Trophoblast cell (in vitro differentiated cells and primary cell): Measurements from ENCODE around the gene RHO.

Experiments used
- DNase-seq, 2 donors: peaks; one replicate each; pipeline ENCODE4 v3.0.0-alpha.2; 2016
- H2AFZ ChIP-seq: 2 replicates; pipeline ENCODE4 v1.6.1; 2013; ENCODE audit warnings: low read length, moderate library complexity, mild to moderate bottlenecking; ENCODE audit not compliant: insufficient read depth, poor library complexity
- H2AK5ac ChIP-seq: 2 replicates; pipeline ENCODE4 v1.6.1; 2013; ENCODE audit warnings: mild to moderate bottlenecking, low read length
- H2BK120ac ChIP-seq: 2 replicates; pipeline ENCODE4 v1.6.1; 2013; ENCODE audit warnings: low read length, mild to moderate bottlenecking, moderate library complexity; ENCODE audit not compliant: insufficient read depth, poor library complexity
- H2BK12ac ChIP-seq: 2 replicates; pipeline ENCODE4 v1.6.1; 2013; ENCODE audit warnings: mild to moderate bottlenecking, low read length, moderate library complexity
- H2BK5ac ChIP-seq: 2 replicates; pipeline ENCODE4 v1.6.1; 2013; ENCODE audit warnings: low read length, low read depth, moderate library complexity, mild to moderate bottlenecking; ENCODE audit not compliant: poor library complexity
- H3K14ac ChIP-seq: 2 replicates; pipeline ENCODE4 v1.6.1; 2013; ENCODE audit warnings: mild to moderate bottlenecking, low read length
- H3K18ac ChIP-seq: 2 replicates; pipeline ENCODE4 v1.6.1; 2013; ENCODE audit warnings: mild to moderate bottlenecking, low read length
- H3K23ac ChIP-seq: 2 replicates; pipeline ENCODE4 v1.6.1; 2013; ENCODE audit warnings: low read length
- H3K27ac ChIP-seq: 2 replicates; pipeline ENCODE4 v1.5.1; 2013; ENCODE audit warnings: low read depth, mild to moderate bottlenecking, inconsistent platforms, low read length, moderate library complexity
- H3K27me3 ChIP-seq: 2 replicates; pipeline ENCODE4 v1.6.1; 2013; ENCODE audit warnings: inconsistent platforms, mild to moderate bottlenecking, low read length, moderate library complexity; ENCODE audit not compliant: insufficient read depth
- H3K36me3 ChIP-seq, 2 experiments: 1 replicate in 1 of 2; 2 replicates in 1 of 2; pipeline ENCODE4 v1.6.1; 2013; ENCODE audit warnings: low read length in 2 of 2, mild to moderate bottlenecking in 2 of 2, moderate library complexity in 1 of 2; ENCODE audit not compliant: insufficient read depth in 2 of 2, control insufficient read depth in 1 of 2
- H3K4ac ChIP-seq: 2 replicates; pipeline ENCODE4 v1.6.1; 2013; ENCODE audit warnings: low read depth, mild to moderate bottlenecking, low read length, moderate library complexity
- H3K4me1 ChIP-seq, 2 experiments: 1 replicate in 1 of 2; 2 replicates in 1 of 2; pipeline ENCODE4 v1.6.1; 2013; ENCODE audit warnings: low read length in 2 of 2, mild to moderate bottlenecking in 2 of 2, moderate library complexity in 1 of 2; ENCODE audit not compliant: insufficient read depth in 2 of 2, control insufficient read depth in 1 of 2
- H3K4me2 ChIP-seq: 2 replicates; pipeline ENCODE4 v1.6.1; 2013; ENCODE audit warnings: inconsistent platforms, mild to moderate bottlenecking, low read length, moderate library complexity
- H3K4me3 ChIP-seq: 2 replicates; pipeline ENCODE4 v1.5.1; 2013; ENCODE audit warnings: mild to moderate bottlenecking, low read depth, low read length, inconsistent platforms
- H3K79me1 ChIP-seq: one replicate; pipeline ENCODE4 v1.6.1; 2013; ENCODE audit warnings: low read length
- H3K79me2 ChIP-seq: 2 replicates; pipeline ENCODE4 v1.6.1; 2013; ENCODE audit warnings: low read length, mild to moderate bottlenecking; ENCODE audit not compliant: control insufficient read depth, insufficient read depth, poor library complexity
- H3K9ac ChIP-seq: 2 replicates; pipeline ENCODE4 v1.6.1; 2013; ENCODE audit warnings: mild to moderate bottlenecking, low read length
- H3K9me3 ChIP-seq: 2 replicates; pipeline ENCODE4 v1.6.1; 2013; ENCODE audit warnings: low read depth, mild to moderate bottlenecking, control low read depth, inconsistent platforms, low read length; ENCODE audit not compliant: insufficient read depth
- H4K12ac ChIP-seq: 2 replicates; pipeline ENCODE4 v1.6.1; 2013; ENCODE audit warnings: low read depth, mild to moderate bottlenecking, low read length, moderate library complexity
- H4K8ac ChIP-seq: 2 replicates; pipeline ENCODE4 v1.6.1; 2013; ENCODE audit warnings: low read depth, mild to moderate bottlenecking, low read length, moderate library complexity
- H4K91ac ChIP-seq: one replicate; pipeline ENCODE4 v1.6.1; 2013; ENCODE audit warnings: low read depth, mild to moderate bottlenecking, low read length, moderate library complexity
- WGBS: extraction: QIAGEN DNeasy Blood & Tissue Kit; methylation state at CpG from one replicate; pipeline ENCODE4 v1.1.7; 2013; ENCODE audit warnings: missing lambda C conversion rate; ENCODE audit not compliant: insufficient read length, insufficient coverage; ENCODE audit errors: extremely low coverage; 5-methylcytosine and 5-hydroxymethylcytosine counted together

RHO gene

DNA sequence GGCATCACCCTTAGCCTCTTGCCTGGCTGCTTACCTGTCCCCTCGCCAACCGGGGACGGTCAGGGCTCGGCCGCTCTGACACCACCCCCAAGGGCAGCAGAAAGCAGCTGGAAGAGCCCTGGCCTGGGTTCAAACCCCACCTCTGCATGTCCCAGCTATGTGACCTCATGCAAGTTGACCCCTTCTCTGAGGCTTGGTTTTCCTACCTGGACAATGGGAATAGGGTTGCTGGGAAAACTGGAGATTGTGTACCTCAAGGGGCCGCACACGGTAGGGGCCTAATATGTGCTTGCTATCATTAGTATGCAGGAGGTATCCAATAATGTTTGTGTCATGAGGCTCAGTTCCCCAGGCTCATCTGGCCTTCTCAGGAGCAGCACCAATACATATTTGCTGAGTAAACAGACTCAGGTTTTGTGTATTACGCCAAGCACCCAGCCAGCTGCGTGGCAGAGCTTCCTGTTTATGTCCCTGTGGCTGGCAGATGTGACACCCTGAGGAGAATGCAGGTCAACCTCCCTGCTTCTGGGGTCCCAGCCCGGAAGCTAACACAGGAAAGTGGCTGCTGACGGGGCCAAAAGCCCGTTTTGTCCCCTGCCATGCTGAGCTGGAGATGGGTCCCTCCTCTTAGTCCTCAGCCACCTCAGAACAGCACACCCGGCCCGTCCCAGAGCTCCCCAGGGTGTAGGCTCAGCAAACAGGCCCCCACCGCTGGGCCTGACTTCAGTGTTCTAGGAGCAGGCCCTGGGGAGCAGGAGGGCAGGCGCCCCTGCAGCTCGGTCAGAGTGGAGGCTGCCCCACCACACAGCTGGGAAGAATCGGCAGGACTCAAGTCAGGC is 48.3 kb downstream of the RHO start:
- Histone ChIP-seq H3K23ac (no peak overlapping the region), H3K9ac (no peak overlapping the region), H3K18ac (no peak overlapping the region), H3K4me3 (no peak overlapping the region), H3K9me3 (no peaks in the 10 kb centered on the region), H3K27ac (no peak overlapping the region), H3K79me1 (peaks cover 2% of the 10 kb centered on the region), H2AK5ac (no peak overlapping the region), H3K27me3 (no peaks in the 10 kb centered on the region), H2BK120ac (no peak overlapping the region), H3K14ac (no peak overlapping the region), H4K91ac (no peak overlapping the region), H4K8ac (no peak overlapping the region), H3K4me2 (no peak overlapping the region), H3K4ac (no peak overlapping the region), H2BK5ac (no peak overlapping the region), H3K79me2 (no peaks in the 10 kb centered on the region), H4K12ac (no peak overlapping the region), H2BK12ac (no peak overlapping the region), H2AFZ (no peak overlapping the region), H3K36me3 (peaks cover 96 to 99% of the 10 kb centered on the region in 2 experiments), H3K4me1 (no peaks in the 10 kb centered on the region)
- DNase-seq, result no peak
- no CpG with 5 or more reads among the region's 18 CpGs for WGBS

DNA sequence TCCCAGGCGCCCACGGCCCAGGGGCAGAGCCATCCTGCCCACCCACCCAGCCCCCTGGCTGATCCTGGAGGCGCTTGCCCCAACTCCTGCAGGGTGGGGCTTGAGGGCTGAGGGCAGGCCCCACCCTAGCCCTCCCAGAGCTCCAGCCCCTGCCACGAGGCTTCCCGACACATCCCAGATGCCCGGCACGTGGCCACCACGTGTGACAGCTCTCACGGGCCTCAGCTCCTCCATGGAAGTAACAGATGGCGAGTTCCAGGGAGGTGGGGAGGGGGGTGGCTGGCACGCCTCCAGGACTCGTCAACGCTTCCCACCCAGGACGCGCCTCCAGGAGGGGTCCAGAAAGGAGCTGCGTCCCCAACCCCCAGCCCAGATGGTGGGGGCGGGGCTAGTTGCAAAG is 48.9 kb downstream of the RHO start:
- H4K12ac ChIP-seq, result no peak overlapping the region
- H3K27me3 ChIP-seq, result no peaks in the 10 kb centered on the region
- H3K36me3 ChIP-seq, result peaks cover 96 to 99% of the 10 kb centered on the region in 2 experiments
- no peak overlapping the region for H2AFZ ChIP-seq
- no peaks in the 10 kb centered on the region for H3K79me2 ChIP-seq
- H2BK5ac ChIP-seq, result no peak overlapping the region
- H3K14ac ChIP-seq, result no peak overlapping the region
- no peak overlapping the region for H3K4me2 ChIP-seq
- no CpG with 5 or more reads among the region's 17 CpGs for WGBS
- no peak overlapping the region for H2AK5ac ChIP-seq
- no peak overlapping the region for H4K91ac ChIP-seq
- no peak overlapping the region for H3K27ac ChIP-seq
- no peak overlapping the region for H3K23ac ChIP-seq
- no peak overlapping the region for H3K9ac ChIP-seq
- H3K4ac ChIP-seq, result no peak overlapping the region
- no peak overlapping the region for H3K18ac ChIP-seq
- no peak overlapping the region for H3K4me3 ChIP-seq
- no peak for DNase-seq
- H3K9me3 ChIP-seq, result no peaks in the 10 kb centered on the region
- no peak overlapping the region for H2BK120ac ChIP-seq
- H2BK12ac ChIP-seq, result no peak overlapping the region
- H4K8ac ChIP-seq, result no peak overlapping the region
- no peaks in the 10 kb centered on the region for H3K4me1 ChIP-seq
- peaks cover 1% of the 10 kb centered on the region for H3K79me1 ChIP-seq

DNA sequence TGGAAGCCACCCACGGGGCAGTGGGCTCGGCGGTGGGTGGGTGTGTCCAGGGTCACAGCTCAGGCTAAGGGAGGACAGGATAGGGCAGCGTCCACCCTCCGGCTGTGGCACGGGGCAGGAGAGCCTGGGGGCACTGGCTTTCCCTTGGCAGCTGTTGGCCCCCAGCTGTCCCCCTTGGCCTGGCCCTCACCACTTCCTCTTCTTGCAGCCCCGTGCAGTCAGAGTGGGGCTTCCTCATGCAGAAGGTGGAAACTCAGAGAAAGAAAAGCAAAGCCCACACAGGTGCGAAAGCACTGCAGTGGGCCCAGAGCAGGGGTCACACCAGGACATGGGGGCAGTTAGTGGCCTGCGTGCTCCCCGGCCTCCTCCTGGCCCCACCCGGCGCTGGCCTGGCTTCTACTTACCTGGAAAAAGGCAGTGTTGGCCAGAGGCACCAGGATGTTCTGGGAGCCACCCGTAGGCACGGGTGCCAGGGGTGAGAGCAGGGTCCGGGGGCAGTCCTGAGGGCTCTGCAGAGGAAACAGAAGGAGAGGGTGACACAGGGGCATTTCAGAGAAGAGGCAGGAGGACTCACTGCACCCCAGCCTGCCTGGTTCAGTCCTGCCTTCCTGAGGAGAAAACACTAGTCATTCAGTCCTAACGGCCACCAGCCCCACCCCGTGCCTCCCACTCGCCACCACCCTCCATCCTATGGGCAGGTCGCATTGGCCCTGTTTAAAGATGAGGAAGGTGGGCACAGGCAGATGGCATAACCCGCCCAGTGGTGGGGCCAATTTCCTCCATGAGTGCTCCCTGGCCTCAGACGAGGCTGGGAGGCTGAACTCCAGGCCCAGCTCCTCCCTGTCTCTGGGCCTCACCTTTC is 49.7 kb downstream of the RHO start:
- H2AFZ ChIP-seq, result no peak overlapping the region
- H4K91ac ChIP-seq, result no peak overlapping the region
- H3K79me1 ChIP-seq, result no peaks in the 10 kb centered on the region
- H3K36me3 ChIP-seq, result peaks cover 95 to 98% of the 10 kb centered on the region in 2 experiments
- H3K27ac ChIP-seq, result no peak overlapping the region
- H3K4me1 ChIP-seq, result no peaks in the 10 kb centered on the region
- peak in 1 of 2 donors; percentile 9 for DNase-seq
- no peak overlapping the region for H3K9ac ChIP-seq
- no CpG with 5 or more reads among the region's 21 CpGs for WGBS
- H4K12ac ChIP-seq, result no peak overlapping the region
- H3K14ac ChIP-seq, result no peak overlapping the region
- H3K4me2 ChIP-seq, result no peak overlapping the region
- no peak overlapping the region for H4K8ac ChIP-seq
- no peak overlapping the region for H2BK5ac ChIP-seq
- no peak overlapping the region for H3K4me3 ChIP-seq
- H2BK12ac ChIP-seq, result no peak overlapping the region
- H3K4ac ChIP-seq, result no peak overlapping the region
- no peaks in the 10 kb centered on the region for H3K9me3 ChIP-seq
- no peaks in the 10 kb centered on the region for H3K27me3 ChIP-seq
- H3K23ac ChIP-seq, result no peak overlapping the region
- no peak overlapping the region for H3K18ac ChIP-seq
- no peak overlapping the region for H2AK5ac ChIP-seq
- H2BK120ac ChIP-seq, result no peak overlapping the region
- H3K79me2 ChIP-seq, result no peaks in the 10 kb centered on the region

DNA sequence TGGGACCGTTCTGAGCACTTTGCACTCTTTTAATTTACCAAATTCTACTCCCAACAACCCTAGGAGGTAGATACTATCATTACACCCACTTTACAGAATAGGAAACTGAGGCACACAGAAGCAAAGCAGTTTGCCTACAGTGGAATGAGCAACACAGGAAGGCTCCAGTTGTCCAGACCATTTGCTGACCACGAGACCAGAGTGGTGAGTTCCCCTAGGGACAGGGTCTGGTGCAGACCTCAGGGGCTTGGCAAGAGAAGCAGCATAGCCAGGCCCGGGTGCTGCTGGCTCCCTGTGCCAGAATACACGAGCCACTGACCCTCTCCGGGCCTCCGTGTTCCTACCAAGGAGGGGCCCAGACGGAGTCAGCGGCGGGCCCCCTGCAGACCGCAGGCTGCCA is 51.6 kb downstream of the RHO start:
- DNase-seq, result no peak
- H3K9me3 ChIP-seq, result no peaks in the 10 kb centered on the region
- no peak overlapping the region for H2BK12ac ChIP-seq
- no peak overlapping the region for H3K9ac ChIP-seq
- no peak overlapping the region for H3K23ac ChIP-seq
- no CpG with 5 or more reads among the region's 10 CpGs for WGBS
- H2BK5ac ChIP-seq, result no peak overlapping the region
- H2AFZ ChIP-seq, result no peak overlapping the region
- H3K27ac ChIP-seq, result no peak overlapping the region
- H4K8ac ChIP-seq, result no peak overlapping the region
- H3K79me1 ChIP-seq, result no peaks in the 10 kb centered on the region
- no peak overlapping the region for H4K91ac ChIP-seq
- H2BK120ac ChIP-seq, result no peak overlapping the region
- H3K14ac ChIP-seq, result no peak overlapping the region
- H3K4me3 ChIP-seq, result no peak overlapping the region
- no peak overlapping the region for H3K4ac ChIP-seq
- H3K79me2 ChIP-seq, result no peaks in the 10 kb centered on the region
- no peaks in the 10 kb centered on the region for H3K4me1 ChIP-seq
- H3K4me2 ChIP-seq, result no peak overlapping the region
- no peak overlapping the region for H4K12ac ChIP-seq
- no peak overlapping the region for H3K18ac ChIP-seq
- no peak overlapping the region for H2AK5ac ChIP-seq
- peaks cover 95 to 98% of the 10 kb centered on the region in 2 experiments for H3K36me3 ChIP-seq
- no peaks in the 10 kb centered on the region for H3K27me3 ChIP-seq
